AG08395 (cell line): Measurements from ENCODE around the gene ABAT.
"Not testable (repeated sequence)": the region's sequence is repeated elsewhere in the genome, so short reads cannot be mapped to it uniquely, and the experiment has no call there.

Experiments used
- DNase-seq: peaks from one replicate; pipeline ENCODE4 v3.0.0; 2012; ENCODE audit warnings: mixed read lengths, low spot score

Gene ABAT

GRCh38 chr16:8682551-8683259 is 8.3 kb downstream of the ABAT start:
- DNase-seq, result no peak

- no peak for DNase-seq
Measured at GRCh38 chr16:8683640-8684039, 9.2 kb downstream of the ABAT start.

GRCh38 chr16:8685617-8686016 is 11.2 kb downstream of the ABAT start:
- DNase-seq, result no peak

- no peak for DNase-seq
Measured at GRCh38 chr16:8686031-8686621, 11.7 kb downstream of the ABAT start.

- DNase-seq, result no peak
Measured at GRCh38 chr16:8686879-8687278, 12.5 kb downstream of the ABAT start.

- no peak for DNase-seq
Measured at GRCh38 chr16:8689686-8690085, 15.3 kb downstream of the ABAT start.

- no peak for DNase-seq
Measured at GRCh38 chr16:8691728-8692127, 17.3 kb downstream of the ABAT start.

GRCh38 chr16:8694795-8695728 is 20.6 kb downstream of the ABAT start:
- no peak for DNase-seq

GRCh38 chr16:8696880-8697279 is 22.5 kb downstream of the ABAT start:
- DNase-seq, result no peak

GRCh38 chr16:8697965-8698364 is 23.5 kb downstream of the ABAT start:
- DNase-seq, result no peak

- DNase-seq, result no peak
Measured at GRCh38 chr16:8703693-8704092, 29.3 kb downstream of the ABAT start.

- DNase-seq, result no peak
Measured at GRCh38 chr16:8704098-8704497, 29.7 kb downstream of the ABAT start.

GRCh38 chr16:8705100-8705822 is 30.8 kb downstream of the ABAT start:
- DNase-seq, result not testable (repeated sequence)

GRCh38 chr16:8708536-8708935 is 34.1 kb downstream of the ABAT start:
- DNase-seq, result no peak

- no peak for DNase-seq
Measured at GRCh38 chr16:8712589-8713361, 38.4 kb downstream of the ABAT start.

- no peak for DNase-seq
Measured at GRCh38 chr16:8713635-8714172, 39.3 kb downstream of the ABAT start.

GRCh38 chr16:8714174-8714573 is 39.8 kb downstream of the ABAT start:
- DNase-seq, result no peak

GRCh38 chr16:8714807-8715206 is 40.4 kb downstream of the ABAT start:
- no peak for DNase-seq

GRCh38 chr16:8716052-8716451 is 41.6 kb downstream of the ABAT start:
- DNase-seq, result no peak

GRCh38 chr16:8716592-8716991 is 42.2 kb downstream of the ABAT start:
- no peak for DNase-seq

- DNase-seq, result no peak
Measured at GRCh38 chr16:8717469-8717868, 43.1 kb downstream of the ABAT start.
